K562 (cell line): ENCODE measurements around the gene SHC1. TPM values are rescaled to one million over a fixed set of nuclear protein-coding genes. Genes with fewer than 3 reads are reported as not detected.

ENCODE experiments used
- BRD4 ChIP-seq: fragments of 200-600 bp; sonication (generic); IDR thresholded peaks from 2 replicates; pipeline ENCODE4 v1.6.1; 2017; ENCODE audit warnings: inconsistent platforms
- CBX3 ChIP-seq, 2 experiments: IDR thresholded peaks; 1 replicate in 1 of 2; 2 replicates in 1 of 2; pipeline ENCODE4 v1.6.1; 2012; ENCODE audit warnings: inconsistent platforms in 2 of 2, low read length in 2 of 2, borderline replicate concordance in 1 of 2, control low read depth in 1 of 2
- CREBBP ChIP-seq: IDR thresholded peaks from one replicate; pipeline ENCODE4 v1.6.1; 2012; ENCODE audit warnings: low read depth, mild to moderate bottlenecking, control low read depth, inconsistent platforms, low read length
- ELF1 ChIP-seq: fragments of 200-800 bp; sonication (Bioruptor generic); IDR thresholded peaks from 2 replicates; pipeline ENCODE4 v1.6.1; 2016; ENCODE audit warnings: missing genetic modification characterization, missing compliant biosample characterization
- FOXA1 ChIP-seq: fragments of 450-650 bp; IDR thresholded peaks from 2 replicates; pipeline ENCODE4 v1.6.1; 2016; ENCODE audit warnings: mild to moderate bottlenecking, borderline replicate concordance
- FOXP1 ChIP-seq: sonication (generic); formaldehyde crosslinking; IDR thresholded peaks from 2 replicates; pipeline ENCODE4 v1.8.0; 2022; ENCODE audit warnings: mild to moderate bottlenecking, missing genetic modification reagents
- GATAD2B ChIP-seq: fragments of 450-650 bp; IDR thresholded peaks from 2 replicates; pipeline ENCODE4 v1.6.1; 2017; ENCODE audit warnings: mild to moderate bottlenecking, borderline replicate concordance
- HDAC6 ChIP-seq: IDR thresholded peaks from 2 replicates; pipeline ENCODE4 v1.6.1; 2012; ENCODE audit warnings: low read depth, mild to moderate bottlenecking, control low read depth, inconsistent platforms, low read length, moderate library complexity
- HNRNPH1 ChIP-seq: fragments of 200-400 bp; formaldehyde crosslinking; optimal IDR thresholded peaks from 2 replicates; pipeline ENCODE3; 2017; ENCODE audit warnings: low read depth, mild to moderate bottlenecking, low read length, moderate library complexity
- KDM1A ChIP-seq, 2 experiments: fragments of 450-650 bp; IDR thresholded peaks; 2 replicates each; pipeline ENCODE4 v1.6.1; 2016; ENCODE audit warnings: mild to moderate bottlenecking in 2 of 2
- NEUROD1 ChIP-seq: fragments of 150-350 bp; IDR thresholded peaks from 2 replicates; pipeline ENCODE4 v1.6.1; 2014; ENCODE audit warnings: borderline replicate concordance, low read length, low read depth; ENCODE audit not compliant: partially characterized antibody
- NONO ChIP-seq, 2 experiments: fragments of 200-400 bp in 1 of 2; fragments of 450-650 bp in 1 of 2; formaldehyde crosslinking in 1 of 2; IDR thresholded peaks; 2 replicates each; pipeline ENCODE4 v1.6.1; 2017; ENCODE audit warnings: low read depth in 2 of 2, mild to moderate bottlenecking in 2 of 2, moderate library complexity in 2 of 2, low read length in 1 of 2
- OTX1 ChIP-seq: fragments of 450-650 bp; formaldehyde crosslinking; IDR thresholded peaks from 2 replicates; pipeline ENCODE4 v1.4.0; 2022; ENCODE audit warnings: mild to moderate bottlenecking
- PML ChIP-seq: IDR thresholded peaks from 2 replicates; pipeline ENCODE4 v1.6.1; 2012; ENCODE audit warnings: low read length, inconsistent platforms
- SAFB ChIP-seq: fragments of 200-400 bp; formaldehyde crosslinking; IDR thresholded peaks from 2 replicates; pipeline ENCODE4 v1.6.1; 2017; ENCODE audit warnings: low read depth, low read length, borderline replicate concordance
- SPI1 ChIP-seq: IDR thresholded peaks from 2 replicates; pipeline ENCODE4 v1.6.1; 2011; ENCODE audit warnings: low read depth, low read length, control low read depth, borderline replicate concordance
- ZNF239 ChIP-seq: fragments of 250-450 bp; sonication (Bioruptor Pico); IDR thresholded peaks from 2 replicates; pipeline ENCODE4 v1.4.0; 2020; ENCODE audit warnings: mild to moderate bottlenecking
- ZNF3 ChIP-seq: fragments of 250-450 bp; sonication (Bioruptor Pico); IDR thresholded peaks from 2 replicates; pipeline ENCODE4 v1.5.0; 2021; ENCODE audit warnings: mild to moderate bottlenecking, moderate library complexity
- ZNF551 ChIP-seq: fragments of 250-450 bp; sonication (Bioruptor Pico); IDR thresholded peaks from 2 replicates; pipeline ENCODE4 v1.5.0; 2021; ENCODE audit warnings: mild to moderate bottlenecking, moderate library complexity
- ZNF639 ChIP-seq, 2 experiments: fragments of 200-800 bp in 1 of 2; sonication (Bioruptor generic) in 1 of 2; sonication (generic) in 1 of 2; formaldehyde crosslinking in 1 of 2; IDR thresholded peaks in 1 of 2; conservative IDR thresholded peaks in 1 of 2; 2 replicates each; pipeline versions ENCODE4 v1.5.0 to v1.6.1; 2016 to 2020; ENCODE audit warnings: missing compliant biosample characterization in 1 of 2, missing genetic modification characterization in 1 of 2, missing genetic modification reagents in 1 of 2
- ZSCAN32 ChIP-seq: fragments of 450-650 bp; formaldehyde crosslinking; IDR thresholded peaks from 2 replicates; pipeline ENCODE4 v1.4.0; 2020; ENCODE audit warnings: mild to moderate bottlenecking, moderate library complexity
- polyA plus RNA-seq, 8 experiments: library from polyadenylated mRNA; depleted of rRNA in 4 of 8; stranded (reverse) in 5 of 8; unstranded in 3 of 8; fragments of >200 nt; fragmentation: Nextera tagmentation in 2 of 8; fragmentation: Illumina TruSeq in 1 of 8; extraction: Ambion mirVana in 2 of 8; extraction: Trizol in 1 of 8; gene quantifications; 2 replicates each; pipeline versions ENCODE4 v1.2.1 to v1.2.3, GENCODE V29; 2011 to 2014; ENCODE audit warnings: inconsistent platforms in 1 of 8, missing spikeins in 1 of 8
- total RNA-seq, 7 experiments: library from RNA; depleted of rRNA in 6 of 7; stranded (reverse); fragments of >200 nt in 6 of 7; fragmentation: Illumina TruSeq in 2 of 7; extraction: Trizol in 2 of 7; gene quantifications; 2 replicates each; pipeline versions ENCODE4 v1.2.1 to v1.2.3, GENCODE V29; 2011 to 2021; ENCODE audit warnings: low replicate concordance in 1 of 7
- TF ChIP-seq, protein P1 (sequence below), 2 experiments: fragments of 450-650 bp; conservative IDR thresholded peaks; 2 replicates each; pipeline ENCODE4 v1.6.1; 2017; ENCODE audit warnings: mild to moderate bottlenecking in 2 of 2, moderate library complexity in 2 of 2
- TF ChIP-seq, protein P2 (sequence below): sonication (generic); formaldehyde crosslinking; IDR thresholded peaks from 2 replicates; pipeline ENCODE4 v1.8.0; 2022; ENCODE audit warnings: missing genetic modification reagents, mild to moderate bottlenecking, moderate library complexity, borderline replicate concordance

SHC1 gene
- total and polyA plus RNA-seq, 9 of the 15 experiments (the other 6 are each of a cell fraction or from before 2014, with no cell fraction given), result 4.1 to 113 (median 51.9) TPM

- TF ChIP-seq HDAC6 (0 out of 2 replicates have a peak, but pooled peaks have one; percentile 17), ELF1 (tag) (no peak; the same call in 1 of the 2 replicates), FOXP1 (peak; percentile 67; the same call in 1 of the 2 replicates), ZNF239 (CRISPR knock-in tag) (no peak), BRD4 (no peak), SAFB (peak; percentile 82; the same call in 1 of the 2 replicates), ZNF551 (CRISPR knock-in tag) (no peak), NONO (IDR thresholded peaks at IDR 0.05; ENCODE audit: low read depth in 2 of 2, low read length in 1 of 2) (peak in 1 of 2 experiments; percentile 78; a peak in 2 of 4 replicates), ZNF639 (CRISPR knock-in tag; conservative IDR thresholded peaks at IDR 0.05 in 1 of 2, IDR thresholded peaks at IDR 0.05 in 1 of 2) (peak in 1 of 2 experiments; percentile 76; a peak in 2 of 4 replicates), KDM1A (IDR thresholded peaks at IDR 0.05) (peak in 1 of 2 experiments; percentile 55), ZSCAN32 (CRISPR knock-in tag) (no peak), NEUROD1 (peak; percentile 100), CBX3 (IDR thresholded peaks at IDR 0.05; ENCODE audit: borderline replicate concordance in 1 of 2, low read length in 2 of 2) (no peak), ZNF3 (CRISPR knock-in tag) (no peak), PML (peak; percentile 66; the same call in 1 of the 2 replicates), HNRNPH1 (no peak), OTX1 (CRISPR knock-in tag) (no peak), FOXA1 (no peak), CREBBP (no peak), SPI1 (no peak), GATAD2B (peak; percentile 76; the same call in 1 of the 2 replicates)
- TF ChIP-seq, protein P1, sequence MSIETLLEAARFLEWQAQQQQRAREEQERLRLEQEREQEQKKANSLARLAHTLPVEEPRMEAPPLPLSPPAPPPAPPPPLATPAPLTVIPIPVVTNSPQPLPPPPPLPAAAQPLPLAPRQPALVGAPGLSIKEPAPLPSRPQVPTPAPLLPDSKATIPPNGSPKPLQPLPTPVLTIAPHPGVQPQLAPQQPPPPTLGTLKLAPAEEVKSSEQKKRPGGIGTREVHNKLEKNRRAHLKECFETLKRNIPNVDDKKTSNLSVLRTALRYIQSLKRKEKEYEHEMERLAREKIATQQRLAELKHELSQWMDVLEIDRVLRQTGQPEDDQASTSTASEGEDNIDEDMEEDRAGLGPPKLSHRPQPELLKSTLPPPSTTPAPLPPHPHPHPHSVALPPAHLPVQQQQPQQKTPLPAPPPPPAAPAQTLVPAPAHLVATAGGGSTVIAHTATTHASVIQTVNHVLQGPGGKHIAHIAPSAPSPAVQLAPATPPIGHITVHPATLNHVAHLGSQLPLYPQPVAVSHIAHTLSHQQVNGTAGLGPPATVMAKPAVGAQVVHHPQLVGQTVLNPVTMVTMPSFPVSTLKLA (conservative IDR thresholded peaks at IDR 0.05), result peak; percentile 89 to 93
- TF ChIP-seq, protein P2, sequence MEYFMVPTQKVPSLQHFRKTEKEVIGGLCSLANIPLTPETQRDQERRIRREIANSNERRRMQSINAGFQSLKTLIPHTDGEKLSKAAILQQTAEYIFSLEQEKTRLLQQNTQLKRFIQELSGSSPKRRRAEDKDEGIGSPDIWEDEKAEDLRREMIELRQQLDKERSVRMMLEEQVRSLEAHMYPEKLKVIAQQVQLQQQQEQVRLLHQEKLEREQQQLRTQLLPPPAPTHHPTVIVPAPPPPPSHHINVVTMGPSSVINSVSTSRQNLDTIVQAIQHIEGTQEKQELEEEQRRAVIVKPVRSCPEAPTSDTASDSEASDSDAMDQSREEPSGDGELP (CRISPR knock-in tag), result peak; percentile 80
Observed at GRCh38 chr1:155000726-155001424, 30.3 kb upstream of the SHC1 start (continued).
